ENCODE measurements around the gene B4GALT1. TPM values are rescaled to one million over a fixed set of nuclear protein-coding genes. Genes with fewer than 3 reads are reported as not detected.

B4GALT1 gene
- total RNA-seq, 2 donors from 2014 or later = 57.6 to 76.1 TPM

GRCh38 chr9:33129251-33129885 lies 37.8 kb downstream of the B4GALT1 start:
- no peaks in the 10 kb centered on the region for H3K9me3 ChIP-seq
- no peaks in the 10 kb centered on the region for H3K27me3 ChIP-seq
- no peak overlapping the region for H3K4me3 ChIP-seq
- peak overlapping the region; percentile 11 to 44 for H3K27ac ChIP-seq
- no peak for DNase-seq (ENCODE audit: low spot score)
- peaks cover 0 to 77% of the 10 kb centered on the region in 2 donors for H3K4me1 ChIP-seq
- TF ChIP-seq CTCF (IDR thresholded peaks at IDR 0.05) = no peak
- H3K36me3 ChIP-seq = peaks cover 74% of the 10 kb centered on the region

GRCh38 chr9:33128570-33128969 lies 38.6 kb downstream of the B4GALT1 start:
- Histone ChIP-seq H3K27ac (no peak overlapping the region), H3K4me3 (no peak overlapping the region), H3K36me3 (peaks cover 67% of the 10 kb centered on the region), H3K4me1 (peaks cover 0 to 69% of the 10 kb centered on the region in 2 donors), H3K27me3 (no peaks in the 10 kb centered on the region), H3K9me3 (no peaks in the 10 kb centered on the region)
- no peak for DNase-seq (ENCODE audit: low spot score)
- no peak for TF ChIP-seq CTCF (IDR thresholded peaks at IDR 0.05)

- H3K27ac ChIP-seq = no peak overlapping the region
- H3K4me1 ChIP-seq = peaks cover 0 to 65% of the 10 kb centered on the region in 2 donors
- H3K36me3 ChIP-seq = peaks cover 60% of the 10 kb centered on the region
- no peak for TF ChIP-seq CTCF (IDR thresholded peaks at IDR 0.05)
- no peak for DNase-seq (ENCODE audit: low spot score)
- no peaks in the 10 kb centered on the region for H3K9me3 ChIP-seq
- no peaks in the 10 kb centered on the region for H3K27me3 ChIP-seq
- no peak overlapping the region for H3K4me3 ChIP-seq
Observed at GRCh38 chr9:33127881-33128280, 39.3 kb downstream of the B4GALT1 start.

- Histone ChIP-seq H3K27ac (peak overlapping the region; percentile 29 to 38), H3K4me1 (peaks cover 0 to 48% of the 10 kb centered on the region in 2 donors), H3K36me3 (peaks cover 50% of the 10 kb centered on the region), H3K27me3 (no peaks in the 10 kb centered on the region), H3K4me3 (no peak overlapping the region), H3K9me3 (no peaks in the 10 kb centered on the region)
- no peak for TF ChIP-seq CTCF (IDR thresholded peaks at IDR 0.05)
- no peak for DNase-seq (ENCODE audit: low spot score)
Observed at GRCh38 chr9:33125871-33126823, 41.0 kb downstream of the B4GALT1 start.

GRCh38 chr9:33125461-33125860 lies 41.7 kb downstream of the B4GALT1 start:
- H3K36me3 ChIP-seq = peaks cover 49% of the 10 kb centered on the region
- DNase-seq (ENCODE audit: low spot score) = no peak
- peak overlapping the region; percentile 29 to 38 for H3K27ac ChIP-seq

More at GRCh38 chr9:33125461-33125860, 41.7 kb downstream of the B4GALT1 start:
- Histone ChIP-seq H3K4me1 (peaks cover 0 to 41% of the 10 kb centered on the region in 2 donors), H3K9me3 (no peaks in the 10 kb centered on the region), H3K4me3 (no peak overlapping the region), H3K27me3 (no peaks in the 10 kb centered on the region)
- TF ChIP-seq CTCF (IDR thresholded peaks at IDR 0.05) = no peak

All from right atrium auricular region (tissue), 2 donors.